Measurements from ENCODE around the gene PSAT1. TPM values are rescaled to one million over a fixed set of nuclear protein-coding genes. Genes with fewer than 3 reads are reported as not detected.

The PSAT1 gene
- total and polyA plus RNA-seq, 2 of the 8 experiments (the other 6 are each of a cell fraction or from before 2014, with no cell fraction given) = 204 to 341 TPM

DNA sequence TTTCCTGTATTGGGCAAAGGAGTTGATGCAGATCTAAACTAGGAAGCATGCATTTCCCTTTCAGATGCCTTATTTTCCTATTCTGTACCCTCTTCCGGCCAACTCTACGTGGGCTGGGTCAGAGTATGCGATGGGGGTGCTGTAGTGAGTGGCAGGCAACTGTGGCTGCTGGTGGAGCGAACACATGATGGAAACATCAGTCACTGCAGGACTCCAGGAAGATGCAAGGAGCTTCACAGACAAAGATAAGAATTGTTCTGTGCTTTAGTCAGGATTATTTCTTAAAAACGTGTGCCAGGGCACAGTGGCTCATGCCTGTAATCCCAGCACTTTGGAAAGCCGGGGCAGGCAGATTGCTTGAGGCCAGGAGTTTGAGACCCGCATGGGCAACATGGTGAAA, 75.1 kb downstream of the PSAT1 start:
- H3K36me3 ChIP-seq (ENCODE audit: control insufficient read depth in 2 of 4, insufficient read depth in 4 of 4, low read length in 3 of 4) = no peaks in the 10 kb centered on the region
- H3K27ac ChIP-seq (ENCODE audit: low read depth, low read length) = no peak overlapping the region
- no peak overlapping the region for H2AK5ac ChIP-seq (ENCODE audit: low read depth, low read length)
- no peak overlapping the region for H2BK5ac ChIP-seq (ENCODE audit: low read depth, low read length)
- no peak overlapping the region for H3K4me2 ChIP-seq (ENCODE audit: insufficient read depth in 1 of 2, low read depth in 2 of 2, low read length in 2 of 2)
- no peaks in the 10 kb centered on the region for H3K79me1 ChIP-seq (ENCODE audit: low read depth, low read length)
- no peak overlapping the region for H3K4me3 ChIP-seq (ENCODE audit: extremely low read depth in 1 of 4, insufficient read depth in 2 of 4, low read depth in 3 of 4, low read length in 4 of 4)
- H3K23ac ChIP-seq (ENCODE audit: insufficient read length) = no peak overlapping the region
- no peak overlapping the region for H3K56ac ChIP-seq (replicated peaks; ENCODE audit: insufficient read length, low read depth, low read length)
- ChIA-PET CTCF (ENCODE audit: partially characterized antibody) (interaction anchor here (1.5 to 2.1 kb wide), 2 partner anchors 15 to 28 kb away, joined by 3 to 9 read pairs; no protein-coding TSS in a partner anchor), POLR2A (ENCODE audit: partially characterized antibody) (interaction anchor here (1.0 to 1.2 kb wide), 3 partner anchors 47 to 75 kb away, joined by 3 to 4 read pairs (median 4); partner anchors contain the start of gene PSAT1)
- H2AFZ ChIP-seq (ENCODE audit: low read length) = no peak overlapping the region
- no peaks in the 10 kb centered on the region for H3K79me2 ChIP-seq (ENCODE audit: control insufficient read depth in 1 of 2, insufficient read depth in 2 of 2, low read length in 2 of 2)
- no peak overlapping the region for H3K18ac ChIP-seq (ENCODE audit: extremely low read depth, low read length)
- no peak overlapping the region for H4K8ac ChIP-seq (ENCODE audit: extremely low read depth, insufficient read depth, low read length)
- no peaks in the 10 kb centered on the region for H3K23me2 ChIP-seq (ENCODE audit: low read depth, low read length)
- DNase-seq (ENCODE audit: low read depth in 1 of 2, low spot score in 2 of 2) (no peak), FAIRE-seq (no peak)
- no peaks in the 10 kb centered on the region for H3K27me3 ChIP-seq (replicated peaks in 1 of 4; ENCODE audit: control insufficient read depth in 3 of 4, extremely low read depth in 1 of 4, insufficient read depth in 3 of 4, low read length in 3 of 4)
- H3K9me3 ChIP-seq (ENCODE audit: insufficient read depth in 2 of 2, low read depth in 1 of 2, low read length in 1 of 2) = no peaks in the 10 kb centered on the region
- H2BK120ac ChIP-seq (replicated peaks; ENCODE audit: low read depth, low read length) = no peak overlapping the region
- no peak overlapping the region for H3K9ac ChIP-seq (replicated peaks in 1 of 4; ENCODE audit: extremely low read depth in 1 of 4, low read depth in 3 of 4, low read length in 3 of 4)
- 86% methylated on average over 7 of the region's 7 CpGs; no CpG with 5 or more reads in 1 of the 2 experiments for WGBS, 2 experiments (ENCODE audit: extremely low coverage in 1 of 2, insufficient coverage in 1 of 2, insufficient read length in 1 of 2, insufficient replicate concordance in 2 of 2, low coverage in 1 of 2, low lambda C conversion rate in 2 of 2, missing lambda C conversion rate in 1 of 2)
- peaks cover 0 to under 1% (median 0%) of the 10 kb centered on the region in 4 experiments; a peak in 1 of 7 replicates for H3K4me1 ChIP-seq (replicated peaks in 1 of 4; ENCODE audit: control insufficient read depth in 3 of 4, insufficient read depth in 4 of 4, low read length in 3 of 4)
- no peak overlapping the region for H4K91ac ChIP-seq (replicated peaks; ENCODE audit: insufficient read length, low read length)
- no peak overlapping the region for H2BK12ac ChIP-seq (ENCODE audit: low read depth, low read length)
- H3K14ac ChIP-seq (ENCODE audit: insufficient read length) = no peak overlapping the region
- no peak for TF ChIP-seq EP300 (IDR thresholded peaks at IDR 0.05; ENCODE audit: borderline replicate concordance in 1 of 2, low read depth in 2 of 2, low read length in 2 of 2)
- no peak for TF ChIP-seq CBX5 (IDR thresholded peaks at IDR 0.05; ENCODE audit: low read depth, low read length)
- TF ChIP-seq CREB1 (IDR thresholded peaks at IDR 0.05) = no peak
- no peak for TF ChIP-seq SP4 (IDR thresholded peaks at IDR 0.05; ENCODE audit: low read length)
- no peak for TF ChIP-seq SIRT6 (IDR thresholded peaks at IDR 0.05; ENCODE audit: low read length)
- TF ChIP-seq KDM5A (IDR thresholded peaks at IDR 0.05; ENCODE audit: low read length) = no peak
- TF ChIP-seq RBBP5 (IDR thresholded peaks at IDR 0.05; ENCODE audit: borderline replicate concordance, low read depth, low read length) = no peak
- TF ChIP-seq FOSL1 (IDR thresholded peaks at IDR 0.05; ENCODE audit: insufficient read depth, low read depth, low read length) = no peak
- peaks cover 0 to 2% of the 10 kb centered on the region in 2 experiments for H4K20me1 ChIP-seq (replicated peaks in 1 of 2; ENCODE audit: control insufficient read depth in 1 of 2, insufficient read depth in 2 of 2, low read length in 2 of 2)
- no peak overlapping the region for H4K5ac ChIP-seq (ENCODE audit: insufficient read length, low read depth, low read length)
- H2BK20ac ChIP-seq (ENCODE audit: low read length) = no peak overlapping the region
- H3K4ac ChIP-seq (replicated peaks; ENCODE audit: insufficient read length, low read depth, low read length) = no peak overlapping the region
- no peak overlapping the region for H2BK15ac ChIP-seq (ENCODE audit: low read length)

Measured in H1 (cell line).